GM12892 (cell line): Measurements from ENCODE around the gene PDE4B.

Source experiments
- POLR2A ChIP-seq: IDR thresholded peaks from 2 replicates; pipeline ENCODE4 v1.6.1; 2011; ENCODE audit warnings: low read depth, low read length, control low read depth
- TAF1 ChIP-seq: IDR thresholded peaks from 2 replicates; pipeline ENCODE4 v1.6.1; 2011; ENCODE audit warnings: low read depth, mild to moderate bottlenecking, control low read depth, low read length, borderline replicate concordance

- no peak for TF ChIP-seq POLR2A
- TF ChIP-seq TAF1: no peak
Observed at GRCh38 chr1:65769636-65770035, 23.1 kb upstream of the PDE4B start.
